Activated naive CD8-positive, alpha-beta T cell treated with anti-CD3 and anti-CD28 coated beads, Interleukin-2, amount 50 U/mL, for 24 hours (primary cell): ENCODE results near the gene PIGZ.
"Not testable (repeated sequence)": the region's sequence is repeated elsewhere in the genome, so short reads cannot be mapped to it uniquely, and the experiment has no call there.

Experiments
- ATAC-seq: fragments of 150-1000 bp; cut with Tn5 transposase; one replicate; pipeline ENCODE4 v1.10.0; 2021
- DNase-seq: peaks from one replicate; pipeline ENCODE4 v3.0.0; 2021
- H3K27ac Mint-ChIP-seq: one replicate; pipeline ENCODE4 v1.8.0; 2021; ENCODE audit warnings: mild to moderate bottlenecking, mixed read lengths
- H3K27me3 Mint-ChIP-seq: one replicate; pipeline ENCODE4 v1.8.0; 2021; ENCODE audit warnings: mixed read lengths
- H3K36me3 Mint-ChIP-seq: one replicate; pipeline ENCODE4 v1.8.0; 2021; ENCODE audit warnings: low read depth, mixed read lengths
- H3K4me1 Mint-ChIP-seq: one replicate; pipeline ENCODE4 v1.8.0; 2021; ENCODE audit warnings: mixed read lengths
- H3K4me3 Mint-ChIP-seq: one replicate; pipeline ENCODE4 v1.8.0; 2021; ENCODE audit warnings: mild to moderate bottlenecking, moderate library complexity, mixed read lengths
- H3K9me3 Mint-ChIP-seq: one replicate; pipeline ENCODE4 v1.8.0; 2021; ENCODE audit warnings: mixed read lengths

PIGZ gene

DNA sequence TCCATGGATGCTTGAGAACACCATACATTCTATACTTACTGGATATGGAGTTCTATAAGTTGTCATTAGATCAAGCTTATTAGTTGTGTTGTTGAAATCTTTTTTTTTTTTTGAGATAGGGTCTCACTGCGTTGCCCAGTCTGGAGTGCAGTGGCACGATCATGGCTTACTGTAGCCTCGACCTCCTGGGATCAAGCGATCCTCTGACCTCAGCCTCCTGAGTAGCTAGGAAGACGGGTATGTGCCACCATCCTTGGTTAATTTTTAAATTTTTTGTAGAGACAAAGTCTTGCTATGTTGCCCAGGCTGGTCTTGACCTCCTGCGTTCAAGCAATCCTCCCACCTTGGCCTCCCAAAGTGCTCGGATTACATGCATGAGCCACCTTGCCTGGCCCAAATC lies 13.8 kb downstream of the PIGZ start:
- H3K4me1 Mint-ChIP-seq: no peaks in the 10 kb centered on the region
- no peak overlapping the region for H3K4me3 Mint-ChIP-seq
- no peak overlapping the region for H3K27ac Mint-ChIP-seq
- H3K27me3 Mint-ChIP-seq: no peaks in the 10 kb centered on the region
- ATAC-seq: no peak
- H3K36me3 Mint-ChIP-seq: no peaks in the 10 kb centered on the region
- no peaks in the 10 kb centered on the region for H3K9me3 Mint-ChIP-seq
- DNase-seq: no peak

DNA sequence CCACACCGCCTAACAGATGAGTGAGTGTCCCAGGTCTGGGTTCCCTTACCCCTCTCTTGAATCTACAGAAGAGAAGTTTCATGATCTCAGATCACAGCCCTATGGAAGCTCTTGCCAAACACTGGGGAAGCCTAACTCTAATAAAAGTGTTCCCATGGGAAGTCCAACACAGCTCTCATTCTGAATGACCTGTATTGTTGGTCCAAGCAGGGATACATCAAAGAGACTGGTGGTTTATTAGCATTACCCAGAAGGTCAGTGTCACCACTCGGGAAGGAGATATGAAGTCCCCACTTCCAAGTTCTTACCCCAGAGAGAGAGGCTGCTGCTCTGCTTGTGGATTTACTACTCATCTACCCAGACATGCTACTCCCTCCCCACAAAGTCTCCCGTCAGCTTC lies 17.3 kb downstream of the PIGZ start:
- H3K9me3 Mint-ChIP-seq: no peaks in the 10 kb centered on the region
- no peak overlapping the region for H3K4me3 Mint-ChIP-seq
- H3K27ac Mint-ChIP-seq: no peak overlapping the region
- ATAC-seq (no peak), DNase-seq (no peak)
- no peaks in the 10 kb centered on the region for H3K36me3 Mint-ChIP-seq
- H3K4me1 Mint-ChIP-seq: no peaks in the 10 kb centered on the region
- H3K27me3 Mint-ChIP-seq: no peaks in the 10 kb centered on the region

DNA sequence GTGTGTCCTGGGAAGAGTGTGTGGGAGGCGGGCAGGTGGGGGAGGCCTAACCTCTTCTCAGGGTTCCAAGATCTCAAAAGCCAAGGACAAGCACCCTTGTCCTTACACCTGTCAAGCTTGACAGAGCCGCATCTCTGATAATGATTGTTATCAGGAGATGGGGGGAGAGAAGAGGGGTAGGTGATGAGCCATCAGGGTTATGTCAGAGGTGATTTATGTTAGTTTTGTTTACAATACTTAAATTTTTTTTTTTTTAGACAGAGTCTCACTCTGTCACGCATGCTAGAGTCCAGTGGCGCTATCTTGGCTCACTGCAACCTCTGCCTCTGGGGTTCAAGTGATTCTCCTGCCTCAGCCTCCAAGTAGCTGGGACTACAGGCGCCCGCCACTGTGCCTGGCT lies 18.9 kb downstream of the PIGZ start:
- H3K36me3 Mint-ChIP-seq: peaks cover 2% of the 10 kb centered on the region
- H3K4me1 Mint-ChIP-seq: peaks cover 2% of the 10 kb centered on the region
- DNase-seq (no peak), ATAC-seq (no peak)
- no peak overlapping the region for H3K27ac Mint-ChIP-seq
- H3K9me3 Mint-ChIP-seq: no peaks in the 10 kb centered on the region
- no peaks in the 10 kb centered on the region for H3K27me3 Mint-ChIP-seq
- H3K4me3 Mint-ChIP-seq: no peak overlapping the region

DNA sequence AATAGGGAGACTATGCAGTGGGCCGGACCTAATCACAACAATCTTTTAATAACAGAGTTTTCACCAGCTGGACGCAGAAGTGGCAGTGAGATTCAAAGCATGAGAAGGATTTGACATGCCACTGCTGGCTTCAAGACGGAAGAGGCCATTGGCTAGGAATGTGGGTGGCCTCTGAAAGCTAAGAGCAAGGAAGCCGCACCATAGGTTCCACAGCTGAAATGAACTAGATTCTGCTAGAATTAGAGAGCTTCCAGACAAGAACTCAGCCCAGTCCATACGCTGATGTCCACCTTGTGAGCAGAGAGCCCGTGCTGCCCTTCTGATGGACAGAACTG lies 19.4 kb downstream of the PIGZ start:
- no peak for DNase-seq
- H3K9me3 Mint-ChIP-seq: no peaks in the 10 kb centered on the region
- no peak overlapping the region for H3K27ac Mint-ChIP-seq
- peaks cover 2% of the 10 kb centered on the region for H3K36me3 Mint-ChIP-seq
- ATAC-seq: no peak
- H3K4me1 Mint-ChIP-seq: peaks cover 7% of the 10 kb centered on the region
- no peaks in the 10 kb centered on the region for H3K27me3 Mint-ChIP-seq
- no peak overlapping the region for H3K4me3 Mint-ChIP-seq

DNA sequence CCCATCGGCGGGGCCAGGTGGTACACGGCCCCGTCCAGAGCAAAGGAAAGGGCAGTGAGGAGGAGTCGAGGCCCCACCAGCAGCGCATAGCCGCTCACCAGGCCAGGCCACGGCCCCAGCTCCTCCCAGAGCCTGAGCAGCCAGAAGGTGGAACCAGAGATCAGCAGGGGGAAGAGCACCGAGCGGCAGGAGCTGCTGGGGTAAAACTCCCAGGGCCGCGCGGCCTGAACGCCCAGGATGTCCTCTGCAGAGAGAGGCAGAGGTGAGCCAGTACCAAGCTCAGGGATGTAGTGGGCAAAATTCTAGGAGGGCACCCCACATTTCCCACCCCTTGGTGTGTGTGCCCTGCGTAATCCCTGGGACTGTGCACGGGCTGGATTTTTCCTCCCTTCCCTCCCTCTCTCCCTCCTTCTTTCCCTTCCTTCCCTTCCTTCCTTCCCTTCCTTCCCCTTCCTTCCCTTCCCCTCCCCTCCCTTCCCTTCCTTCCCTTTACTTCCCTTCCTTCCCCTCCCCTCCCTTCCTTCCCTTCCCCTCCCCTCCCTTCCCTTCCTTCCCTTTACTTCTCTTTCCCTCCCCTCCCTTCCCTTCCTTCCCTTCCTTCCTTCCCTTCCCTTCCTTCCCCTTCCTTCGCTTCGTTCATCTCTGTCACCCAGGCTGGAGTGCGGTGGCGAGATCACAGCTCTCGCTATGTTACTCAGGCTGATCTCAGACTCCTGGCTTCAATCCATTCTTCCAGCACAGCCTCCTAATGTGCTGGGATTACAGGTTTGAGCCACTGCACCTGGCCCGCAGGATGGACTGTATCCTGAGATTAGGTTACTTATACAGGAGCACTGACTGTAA lies 20.0 kb downstream of the PIGZ start:
- H3K4me1 Mint-ChIP-seq: peaks cover 13% of the 10 kb centered on the region
- peaks cover 4% of the 10 kb centered on the region for H3K36me3 Mint-ChIP-seq
- no peaks in the 10 kb centered on the region for H3K27me3 Mint-ChIP-seq
- no peak overlapping the region for H3K4me3 Mint-ChIP-seq
- DNase-seq: no peak
- ATAC-seq: no peak
- H3K9me3 Mint-ChIP-seq: no peaks in the 10 kb centered on the region
- no peak overlapping the region for H3K27ac Mint-ChIP-seq

DNA sequence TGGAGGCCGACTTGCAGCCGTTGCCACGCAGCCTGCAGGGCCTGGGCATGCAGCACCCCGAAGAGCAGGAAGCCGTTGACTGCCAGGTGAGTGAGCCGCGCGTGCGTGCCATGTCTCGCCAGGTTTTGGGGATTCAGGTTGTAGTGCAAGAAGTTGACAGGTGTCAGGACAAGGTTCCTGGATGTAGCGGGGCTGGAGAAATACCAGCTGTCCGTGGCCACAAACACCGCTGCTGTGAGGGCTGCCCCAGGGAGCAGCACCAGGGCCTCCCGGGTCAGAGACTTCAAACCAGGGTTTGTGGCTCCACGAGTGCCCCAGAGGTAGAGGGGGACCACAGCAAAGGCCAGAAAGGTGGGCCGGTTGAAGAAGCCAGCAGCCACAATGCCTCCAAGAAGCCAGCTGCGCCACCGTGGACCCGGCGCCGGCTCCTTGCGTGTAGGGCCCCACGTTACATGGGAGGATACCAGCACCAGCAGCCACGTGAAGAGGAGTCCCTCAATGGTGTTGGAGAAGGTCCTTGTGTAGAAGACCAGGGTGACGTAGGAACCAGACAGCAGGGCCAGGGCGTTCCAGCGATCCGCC lies 20.7 kb downstream of the PIGZ start:
- Mint-ChIP-seq H3K36me3 (peaks cover 10% of the 10 kb centered on the region), H3K9me3 (no peaks in the 10 kb centered on the region), H3K4me1 (peaks cover 20% of the 10 kb centered on the region), H3K27me3 (no peaks in the 10 kb centered on the region), H3K27ac (no peak overlapping the region), H3K4me3 (no peak overlapping the region)
- ATAC-seq (no peak), DNase-seq (no peak)

DNA sequence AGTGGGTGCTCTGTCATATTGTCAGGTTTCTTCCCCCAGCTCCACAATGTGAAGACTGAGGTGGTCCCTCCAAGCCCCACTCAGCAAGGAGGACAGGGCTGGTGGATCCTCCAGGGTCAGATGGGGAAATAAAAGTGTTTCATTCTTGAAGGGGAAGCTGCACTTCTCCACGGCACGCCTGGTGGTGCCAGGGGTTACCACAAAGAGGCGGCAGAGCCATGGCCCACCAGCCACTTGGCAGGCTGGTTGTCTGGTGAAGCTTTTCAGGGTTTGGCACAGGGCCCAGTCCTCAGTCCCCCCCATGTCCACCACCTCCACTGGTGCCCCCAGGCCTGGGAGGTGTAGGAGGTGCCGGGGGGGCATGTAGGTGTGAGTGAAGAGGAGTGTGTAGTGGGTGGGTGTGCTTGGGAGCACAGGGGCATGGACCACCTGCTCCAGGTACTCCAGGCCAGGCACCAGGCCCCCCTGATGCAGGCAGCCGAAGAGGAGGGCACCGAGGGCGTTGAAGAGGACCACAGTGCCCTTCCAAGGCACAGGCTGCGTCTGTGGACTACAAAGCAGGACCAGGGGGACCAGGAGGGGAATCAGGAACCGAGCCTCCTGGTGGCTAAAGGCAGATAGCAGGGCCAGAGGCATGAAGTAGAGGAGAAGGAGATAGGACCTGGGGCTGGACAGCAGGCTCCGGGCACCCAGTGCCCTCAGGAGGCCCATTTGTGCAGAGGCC lies 21.3 kb downstream of the PIGZ start:
- Mint-ChIP-seq H3K36me3 (peaks cover 13% of the 10 kb centered on the region), H3K27me3 (peaks cover 2% of the 10 kb centered on the region), H3K4me1 (peaks cover 22% of the 10 kb centered on the region), H3K27ac (no peak overlapping the region), H3K9me3 (no peaks in the 10 kb centered on the region), H3K4me3 (no peak overlapping the region)
- DNase-seq (no peak), ATAC-seq (no peak)

DNA sequence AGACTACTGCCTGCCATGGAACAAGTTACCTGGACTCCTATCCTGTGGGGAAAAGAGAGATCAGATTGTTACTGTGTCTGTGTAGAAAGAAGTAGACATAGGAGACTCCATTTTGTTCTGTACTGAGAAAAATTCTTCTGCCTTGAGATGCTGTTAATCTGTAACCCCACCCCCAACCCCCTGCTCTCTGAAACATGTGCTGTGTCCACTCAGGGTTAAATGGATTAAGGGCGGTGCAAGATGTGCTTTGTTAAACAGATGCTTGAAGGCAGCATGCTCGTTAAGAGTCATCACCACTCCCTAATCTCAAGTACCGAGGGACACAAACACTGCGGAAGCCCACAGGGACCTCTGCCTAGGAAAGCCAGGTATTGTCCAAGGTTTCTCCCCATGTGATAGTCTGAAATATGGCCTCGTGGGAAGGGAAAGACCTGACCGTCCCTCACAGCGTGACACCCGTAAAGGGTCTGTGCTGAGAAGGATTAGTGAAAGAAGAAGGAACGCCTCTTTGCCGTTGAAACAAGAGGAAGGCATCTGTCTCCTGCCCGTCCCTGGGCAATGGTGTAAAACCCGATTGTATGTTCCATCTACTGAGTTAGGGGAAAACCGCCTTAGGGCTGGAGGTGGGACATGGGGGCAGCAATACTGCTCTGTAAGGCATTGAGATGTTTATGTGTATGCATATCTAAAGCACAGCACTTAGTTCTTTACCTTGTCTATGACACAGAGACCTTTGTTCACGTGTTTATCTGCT lies 24.4 kb downstream of the PIGZ start:
- Mint-ChIP-seq H3K27ac (peak overlapping the region; percentile 92), H3K4me3 (peak overlapping the region; percentile 100), H3K4me1 (peaks cover 49% of the 10 kb centered on the region), H3K36me3 (peaks cover 35% of the 10 kb centered on the region)
- not testable (repeated sequence) for ATAC-seq, H3K9me3 Mint-ChIP-seq, DNase-seq, H3K27me3 Mint-ChIP-seq

DNA sequence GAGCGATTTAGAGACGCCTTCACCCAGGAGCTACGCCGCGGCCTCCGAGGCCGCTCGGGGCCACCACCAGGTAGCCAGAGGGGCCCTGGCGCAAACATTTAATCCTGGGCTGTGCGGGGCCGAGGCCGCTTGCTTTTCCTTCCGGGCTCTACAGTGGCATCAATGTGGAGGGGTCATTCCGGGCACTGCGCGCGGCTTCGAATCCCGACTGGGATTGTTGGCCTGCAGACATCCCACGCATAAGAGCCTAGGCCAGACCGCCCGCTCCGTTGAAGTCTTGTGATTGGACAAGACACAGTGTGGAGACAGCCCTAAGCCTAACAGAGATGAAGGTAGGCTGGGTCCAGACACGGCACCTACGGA lies 25.7 kb downstream of the PIGZ start:
- ATAC-seq (peak; percentile 0), DNase-seq (peak; percentile 29)
- peaks cover 58% of the 10 kb centered on the region for H3K4me1 Mint-ChIP-seq
- no peaks in the 10 kb centered on the region for H3K9me3 Mint-ChIP-seq
- peaks cover 47% of the 10 kb centered on the region for H3K36me3 Mint-ChIP-seq
- H3K4me3 Mint-ChIP-seq: peak overlapping the region; percentile 100
- H3K27ac Mint-ChIP-seq: peak overlapping the region; percentile 92
- peaks cover 3% of the 10 kb centered on the region for H3K27me3 Mint-ChIP-seq

DNA sequence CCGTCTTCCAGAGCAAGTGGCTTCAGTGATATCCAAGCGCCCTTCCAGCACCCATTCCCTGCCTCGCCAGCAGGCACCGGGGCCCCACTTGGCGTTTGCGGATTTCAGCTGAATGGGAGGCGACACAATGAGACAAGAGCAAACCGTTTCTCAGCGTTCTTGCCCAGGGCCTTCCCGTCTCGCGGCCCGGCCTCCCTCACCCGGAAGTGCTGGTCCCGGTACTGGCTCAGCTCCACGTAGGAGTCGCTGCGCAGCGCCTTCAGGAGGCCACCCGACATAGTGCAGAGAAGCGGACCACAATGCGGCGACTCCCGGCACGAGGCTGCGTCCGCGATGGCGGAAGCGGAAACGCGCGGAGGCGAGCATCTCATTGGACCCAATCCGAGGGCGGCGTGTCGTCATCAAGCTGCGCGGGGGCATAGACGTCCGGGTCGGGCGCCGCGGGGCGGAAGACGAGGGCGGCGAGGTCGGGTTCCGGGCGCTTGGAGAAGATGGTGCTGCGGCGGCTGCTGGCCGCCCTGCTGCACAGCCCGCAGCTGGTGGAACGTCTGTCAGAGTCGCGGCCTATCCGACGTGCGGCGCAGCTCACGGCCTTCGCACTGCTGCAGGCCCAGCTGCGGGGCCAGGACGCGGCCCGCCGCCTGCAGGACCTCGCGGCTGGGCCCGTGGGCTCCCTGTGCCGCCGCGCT lies 26.3 kb downstream of the PIGZ start, which contains the start of gene NCBP2:
Gene NCBP2, minus strand, starts transcription at position 303 of the 689 bp plus-strand sequence. Its CDS starts 25 bp downstream, at position 278.
- Mint-ChIP-seq H3K36me3 (peaks cover 52% of the 10 kb centered on the region), H3K27ac (peak within 1 kb of the TSS; percentile 99), H3K4me3 (peak within 1 kb of the TSS; percentile 100), H3K4me1 (peaks cover 58% of the 10 kb centered on the region), H3K9me3 (no peaks in the 10 kb centered on the region), H3K27me3 (peaks cover 3% of the 10 kb centered on the region)
- DNase-seq (peak; percentile 100), ATAC-seq (peak; percentile 95)

DNA sequence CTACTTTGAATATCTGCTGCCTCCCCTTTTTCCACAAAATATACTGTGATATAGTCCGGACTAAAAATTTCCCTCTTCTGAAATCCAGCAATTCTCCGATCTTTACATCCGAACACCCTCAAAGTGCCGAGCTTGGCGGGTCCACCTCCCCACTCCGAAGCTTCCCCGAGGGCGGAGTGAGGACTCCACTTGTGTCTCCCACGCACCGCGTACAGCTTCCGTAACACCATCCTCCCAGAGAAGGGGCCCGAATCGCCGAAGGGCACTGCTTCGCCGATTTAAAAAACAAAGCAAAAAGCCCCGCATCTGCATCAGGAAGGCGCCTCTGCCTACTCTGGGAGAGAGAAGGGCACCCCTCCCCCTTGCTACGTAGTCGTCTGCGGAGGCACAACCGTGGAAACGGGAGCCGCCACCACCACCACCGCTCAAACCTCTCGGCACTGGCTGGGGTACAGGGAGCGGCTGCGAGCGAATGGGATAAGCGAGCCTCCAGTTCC lies 26.9 kb downstream of the PIGZ start:
- Mint-ChIP-seq H3K4me3 (peak overlapping the region; percentile 100), H3K27me3 (peaks cover 3% of the 10 kb centered on the region), H3K27ac (peak overlapping the region; percentile 99), H3K36me3 (peaks cover 58% of the 10 kb centered on the region), H3K9me3 (no peaks in the 10 kb centered on the region), H3K4me1 (peaks cover 58% of the 10 kb centered on the region)
- ATAC-seq: peak; percentile 52
- peak; percentile 66 for DNase-seq

DNA sequence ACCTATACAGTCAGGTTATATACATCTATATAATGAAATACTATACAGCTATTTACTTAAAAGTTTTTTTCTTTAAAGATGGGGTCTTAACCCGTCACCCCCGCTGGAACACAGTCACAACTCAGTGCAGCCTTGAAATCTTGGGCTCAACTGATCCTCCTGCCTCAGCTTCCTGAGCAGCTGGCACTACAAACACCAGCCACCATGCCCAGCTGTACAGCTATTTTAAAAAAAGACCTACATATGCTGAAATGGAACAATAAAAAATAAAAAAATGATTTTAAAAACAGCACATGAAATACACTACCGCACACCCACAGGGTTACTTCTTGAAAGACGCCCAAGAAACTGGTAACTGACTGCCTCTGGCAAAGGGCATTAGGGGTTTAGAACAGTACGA lies 30.1 kb downstream of the PIGZ start:
- H3K9me3 Mint-ChIP-seq: no peaks in the 10 kb centered on the region
- H3K4me3 Mint-ChIP-seq: no peak overlapping the region
- ATAC-seq: no peak
- DNase-seq: no peak
- H3K4me1 Mint-ChIP-seq: peaks cover 44% of the 10 kb centered on the region
- H3K27ac Mint-ChIP-seq: peak overlapping the region; percentile 75
- peaks cover 3% of the 10 kb centered on the region for H3K27me3 Mint-ChIP-seq
- H3K36me3 Mint-ChIP-seq: peaks cover 79% of the 10 kb centered on the region

DNA sequence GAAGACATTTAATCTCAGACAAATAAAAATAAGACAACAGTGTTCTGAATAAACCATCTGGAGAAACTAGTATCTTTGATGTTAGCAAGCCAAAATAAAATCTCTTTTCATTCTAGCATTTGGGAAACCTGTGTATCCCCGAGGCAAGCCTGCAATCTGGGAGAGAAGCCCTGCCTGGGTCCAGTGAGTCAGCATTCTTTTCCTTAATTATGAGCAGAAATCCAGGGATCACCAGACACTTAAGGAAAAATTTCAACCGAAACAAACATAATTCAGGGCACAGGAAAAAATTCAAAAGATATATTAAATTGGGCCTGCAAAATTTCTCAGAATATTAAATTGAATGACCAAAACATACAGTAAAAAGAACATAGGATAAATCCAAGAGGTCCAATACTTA lies 30.5 kb downstream of the PIGZ start:
- no peak for ATAC-seq
- Mint-ChIP-seq H3K36me3 (peaks cover 79% of the 10 kb centered on the region), H3K4me1 (peaks cover 40% of the 10 kb centered on the region), H3K9me3 (no peaks in the 10 kb centered on the region), H3K27me3 (peaks cover 3% of the 10 kb centered on the region), H3K27ac (peak overlapping the region; percentile 75), H3K4me3 (no peak overlapping the region)
- no peak for DNase-seq

DNA sequence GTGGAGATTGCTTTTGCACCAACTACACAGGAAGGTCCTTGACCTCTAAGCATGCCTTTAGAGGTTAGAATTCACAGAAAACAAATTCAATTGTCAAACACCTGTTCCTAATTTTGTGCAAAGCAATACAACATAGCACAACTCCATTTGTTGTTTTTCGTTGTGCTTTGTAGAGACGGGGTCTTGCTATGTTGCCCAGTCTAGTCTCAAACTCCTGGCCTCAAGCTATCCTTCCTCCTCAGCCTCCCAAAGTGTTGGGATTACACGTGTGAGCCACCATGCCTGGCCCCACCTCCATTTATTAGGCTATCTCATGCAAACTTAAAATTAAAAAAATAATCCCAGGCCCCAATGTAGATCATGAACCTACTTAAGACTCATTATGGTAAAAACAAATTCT lies 32.3 kb downstream of the PIGZ start:
- Mint-ChIP-seq H3K4me1 (peaks cover 28% of the 10 kb centered on the region), H3K4me3 (no peak overlapping the region), H3K27ac (peak overlapping the region; percentile 32), H3K27me3 (no peaks in the 10 kb centered on the region), H3K36me3 (peaks cover 77% of the 10 kb centered on the region), H3K9me3 (no peaks in the 10 kb centered on the region)
- ATAC-seq: no peak
- no peak for DNase-seq
